NCI-H460 (cell line): Measurements from ENCODE around the gene RALGDS. TPM values are rescaled to one million over a fixed set of nuclear protein-coding genes. Genes with fewer than 3 reads are reported as not detected.

Experiments
- DNase-seq: peaks from one replicate; pipeline ENCODE4 v3.0.0-alpha.2; 2016; ENCODE audit warnings: low read depth; ENCODE audit errors: extremely low read depth
- total RNA-seq: library from RNA; depleted of rRNA; stranded (reverse); fragments of >200 nt; shearing (Covaris generic); gene quantifications from 2 replicates; pipeline ENCODE4 v1.2.3, GENCODE V29; 2014

RALGDS gene
- total RNA-seq, 1 experiment from 2014 or later = 19.2 TPM

DNA sequence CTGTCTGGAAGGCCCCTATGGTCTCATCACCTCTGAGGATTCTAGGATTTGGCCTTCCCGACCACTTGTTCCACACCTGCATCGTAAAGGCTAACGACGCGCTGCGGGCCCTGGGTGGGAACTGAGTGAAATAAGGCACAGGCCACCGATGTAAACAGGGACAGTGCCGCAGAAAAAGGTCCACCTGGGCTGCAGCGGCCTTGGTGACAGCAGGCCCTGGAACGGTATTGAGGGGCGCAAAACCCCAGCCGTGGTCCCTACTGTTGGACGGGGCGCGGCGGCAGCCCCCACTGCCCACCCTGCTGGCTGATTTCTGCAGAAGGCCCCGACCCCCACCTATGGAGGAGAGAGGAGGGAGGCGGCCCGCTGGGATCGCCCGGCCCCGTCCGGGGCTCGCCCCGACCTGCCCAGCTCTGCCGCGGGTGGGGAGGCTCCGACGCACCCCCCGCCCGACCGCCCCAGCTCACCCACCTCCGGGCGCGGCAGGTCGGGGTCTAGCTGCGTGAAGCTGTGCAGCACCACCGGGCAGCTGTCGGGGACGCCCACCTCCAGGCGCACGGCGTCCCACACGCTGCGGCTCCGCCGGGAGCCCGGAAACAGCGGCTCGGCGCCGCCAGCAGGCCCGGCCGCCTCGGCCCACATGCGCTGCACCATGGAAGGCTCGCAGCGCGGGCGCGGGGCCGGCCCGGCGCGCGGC lies 391 bp downstream of the RALGDS start:
- no peak for DNase-seq

DNA sequence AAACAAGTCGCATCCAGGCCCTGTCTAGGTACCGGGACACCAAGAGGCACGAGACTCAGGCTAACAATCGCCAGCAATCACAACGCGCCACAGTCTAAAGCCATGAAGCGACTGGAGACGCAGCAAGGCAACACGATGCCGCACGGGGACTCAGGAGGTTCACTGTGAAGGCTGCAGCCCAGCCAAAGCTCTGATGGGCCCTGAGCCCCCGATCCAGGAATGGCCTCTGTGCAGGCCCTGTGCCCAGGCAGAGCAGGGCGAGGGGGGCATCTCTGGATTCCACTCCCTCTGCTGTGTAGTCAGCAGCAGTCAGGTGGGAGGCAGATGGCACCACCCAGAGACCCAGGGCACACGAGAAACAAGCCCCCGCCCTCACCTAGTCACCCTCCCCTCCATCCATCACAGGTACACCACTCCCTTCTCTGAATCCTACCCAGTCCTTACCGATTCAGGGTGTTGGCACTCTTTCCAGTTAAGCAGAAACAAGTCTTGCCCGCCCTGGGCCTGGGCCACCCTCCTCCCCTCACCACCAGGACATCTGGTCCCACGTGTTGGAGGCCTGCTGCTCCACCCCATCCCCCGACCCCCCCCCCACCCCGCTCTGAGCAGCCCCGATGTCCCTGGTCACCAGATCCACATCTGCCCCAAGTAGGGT lies 1.1 kb downstream of the RALGDS start:
- no peak for DNase-seq

DNA sequence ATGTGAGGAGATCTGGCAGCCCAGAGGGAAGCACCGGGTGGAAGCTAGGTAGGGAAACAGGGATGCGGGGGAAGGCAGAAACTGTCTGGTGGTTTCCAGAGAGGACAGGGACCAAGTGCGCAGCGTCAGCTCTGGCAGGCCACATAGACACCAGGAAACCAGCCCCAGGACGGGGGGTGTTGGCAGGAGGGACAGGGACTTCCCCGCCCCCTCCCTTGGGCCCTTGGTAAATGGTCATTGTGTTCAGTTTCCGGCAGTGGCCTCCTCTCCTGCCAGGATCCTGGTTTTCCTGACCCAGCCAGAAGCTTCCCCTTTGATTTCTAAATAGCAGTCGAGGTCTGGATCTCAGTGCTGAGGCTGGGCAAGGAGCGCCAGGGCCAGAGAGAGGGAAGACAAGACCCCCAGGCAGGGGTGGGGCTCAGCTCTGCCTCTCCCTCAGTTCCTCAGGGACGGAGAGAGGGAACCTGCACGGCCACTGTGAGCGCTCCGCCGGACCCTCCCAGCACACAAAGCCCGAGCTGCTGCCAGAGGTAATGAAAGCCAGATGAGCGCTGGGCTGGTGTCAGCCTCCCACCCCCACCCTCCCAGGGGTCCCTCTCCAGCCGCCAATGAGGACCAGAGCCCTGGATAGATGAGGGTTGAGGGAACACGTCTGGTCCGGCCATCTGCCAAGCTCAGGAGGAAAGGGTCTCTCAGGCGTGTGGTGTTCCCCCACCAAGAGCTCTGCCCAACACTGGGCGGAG lies 1.8 kb downstream of the RALGDS start:
- no peak for DNase-seq

DNA sequence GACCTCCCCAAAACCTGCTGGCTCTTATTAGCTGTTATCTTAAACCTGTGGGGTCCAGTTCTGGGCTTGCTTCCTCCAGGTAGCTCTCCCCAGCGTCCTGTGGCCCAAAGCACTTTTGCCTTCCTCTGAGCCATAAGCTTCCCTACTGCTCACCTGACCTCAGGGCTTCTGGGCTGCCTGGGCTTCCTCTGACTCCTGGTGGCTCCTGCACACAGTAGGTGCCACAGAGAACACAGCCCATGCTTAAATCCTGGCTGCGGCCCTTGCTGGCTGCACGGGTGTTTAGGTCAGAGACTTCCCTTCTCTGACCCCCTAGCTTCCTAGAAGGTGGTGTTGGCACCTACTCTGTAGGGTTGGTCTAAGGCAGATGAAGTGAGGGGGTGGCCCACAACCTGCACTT lies 2.5 kb downstream of the RALGDS start:
- DNase-seq = no peak

DNA sequence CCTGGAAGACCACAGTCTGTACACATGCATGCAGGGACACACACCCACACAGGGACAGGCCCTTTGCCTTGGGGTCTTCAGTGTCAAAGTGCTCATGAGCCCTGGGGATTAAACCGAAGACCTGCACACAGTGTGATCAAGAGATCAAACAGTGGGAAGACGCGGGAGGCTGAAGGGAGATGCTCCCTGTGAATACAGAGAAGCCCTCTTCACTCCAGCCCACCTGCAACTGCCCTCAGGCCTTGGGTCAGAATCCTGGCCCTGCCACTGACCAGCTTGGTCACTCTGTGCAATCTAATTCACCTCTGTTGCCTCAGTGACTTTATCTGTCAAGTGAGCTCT lies 2.9 kb downstream of the RALGDS start:
- no peak for DNase-seq

DNA sequence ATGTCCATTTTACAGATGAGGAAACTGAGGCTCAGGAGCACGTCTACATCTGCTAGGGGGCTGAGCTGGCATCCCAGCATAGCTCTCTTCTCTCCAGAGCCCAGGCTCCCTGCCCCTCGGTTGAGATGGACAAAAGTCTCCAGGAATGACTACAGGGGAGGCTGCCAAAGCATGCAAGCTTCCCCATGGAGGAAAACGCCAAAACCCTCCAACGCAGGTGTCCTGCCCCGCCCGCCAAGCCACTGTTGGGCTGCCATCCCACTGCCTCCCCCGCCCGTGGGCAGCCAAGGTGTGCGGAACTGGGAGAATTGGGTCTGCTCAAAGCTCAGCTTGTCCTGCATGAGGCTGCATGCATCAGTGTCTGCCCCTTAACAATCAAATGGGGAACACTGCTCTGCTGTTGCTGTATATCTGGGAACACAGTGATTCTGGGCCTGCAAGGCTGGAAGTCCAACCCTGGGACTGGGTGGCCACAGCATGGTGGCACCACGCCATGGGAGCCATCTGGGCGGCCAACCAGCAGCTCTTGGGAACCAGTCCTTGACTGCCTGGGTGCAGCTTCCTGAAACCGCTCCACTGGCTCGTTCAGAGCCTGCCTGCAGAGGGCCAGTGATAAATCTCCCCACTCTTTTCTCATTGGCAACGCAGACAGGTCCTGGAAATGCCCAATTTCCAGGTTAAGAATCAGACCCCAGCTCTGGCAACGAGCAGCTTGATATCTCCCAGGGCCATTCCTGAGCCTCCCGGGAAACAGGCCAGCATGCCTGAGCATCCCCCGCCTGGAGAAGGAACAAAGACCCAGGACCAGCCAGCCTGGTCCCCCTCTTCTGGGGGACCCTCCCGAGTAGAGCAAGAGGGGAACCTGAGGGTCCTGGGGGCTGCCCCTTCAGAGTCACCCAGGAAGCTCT lies 3.5 kb downstream of the RALGDS start:
- no peak for DNase-seq

DNA sequence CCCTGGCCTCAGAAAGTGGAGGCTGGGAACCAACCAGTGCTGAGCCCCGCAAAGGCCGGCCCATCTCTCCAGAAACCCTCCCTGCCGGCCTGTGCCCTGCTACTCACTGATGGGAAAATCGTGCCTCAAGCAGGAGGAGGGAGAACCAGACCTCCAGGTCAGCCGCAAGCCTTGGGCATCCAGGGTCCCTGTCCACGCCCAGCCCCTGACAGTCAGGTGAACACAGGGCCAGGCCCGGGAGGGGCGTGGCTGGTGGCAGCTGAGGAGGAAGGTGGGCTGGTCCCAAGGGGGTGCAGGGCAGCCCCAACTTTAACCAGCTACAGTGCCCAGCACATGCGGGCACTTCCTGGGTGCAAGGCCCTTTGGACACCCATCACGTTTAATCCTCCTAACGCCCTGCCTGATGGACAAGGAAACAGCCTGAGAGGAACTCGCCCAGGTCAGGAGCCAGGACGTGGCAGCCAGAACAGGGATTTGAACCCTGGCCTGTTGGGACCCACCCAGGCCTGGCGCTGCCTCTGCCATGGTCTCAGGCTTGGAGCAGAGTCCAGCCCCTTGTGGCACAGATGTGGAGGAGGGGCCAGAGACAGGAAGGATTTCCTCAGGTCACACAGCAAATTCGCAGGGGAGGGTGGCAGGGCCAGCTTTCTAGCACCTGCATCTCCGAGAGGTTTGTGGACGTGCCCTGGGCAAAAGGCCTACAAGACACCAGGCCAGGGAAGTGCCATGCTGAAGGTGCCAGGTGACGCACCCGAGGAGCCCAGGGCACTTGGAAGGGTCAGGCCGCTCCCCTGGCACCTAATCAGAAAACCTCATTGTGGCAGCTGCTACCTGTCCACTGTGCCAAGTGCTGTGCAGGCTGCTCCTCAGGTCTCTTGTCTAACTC lies 4.5 kb downstream of the RALGDS start:
- DNase-seq = no peak

DNA sequence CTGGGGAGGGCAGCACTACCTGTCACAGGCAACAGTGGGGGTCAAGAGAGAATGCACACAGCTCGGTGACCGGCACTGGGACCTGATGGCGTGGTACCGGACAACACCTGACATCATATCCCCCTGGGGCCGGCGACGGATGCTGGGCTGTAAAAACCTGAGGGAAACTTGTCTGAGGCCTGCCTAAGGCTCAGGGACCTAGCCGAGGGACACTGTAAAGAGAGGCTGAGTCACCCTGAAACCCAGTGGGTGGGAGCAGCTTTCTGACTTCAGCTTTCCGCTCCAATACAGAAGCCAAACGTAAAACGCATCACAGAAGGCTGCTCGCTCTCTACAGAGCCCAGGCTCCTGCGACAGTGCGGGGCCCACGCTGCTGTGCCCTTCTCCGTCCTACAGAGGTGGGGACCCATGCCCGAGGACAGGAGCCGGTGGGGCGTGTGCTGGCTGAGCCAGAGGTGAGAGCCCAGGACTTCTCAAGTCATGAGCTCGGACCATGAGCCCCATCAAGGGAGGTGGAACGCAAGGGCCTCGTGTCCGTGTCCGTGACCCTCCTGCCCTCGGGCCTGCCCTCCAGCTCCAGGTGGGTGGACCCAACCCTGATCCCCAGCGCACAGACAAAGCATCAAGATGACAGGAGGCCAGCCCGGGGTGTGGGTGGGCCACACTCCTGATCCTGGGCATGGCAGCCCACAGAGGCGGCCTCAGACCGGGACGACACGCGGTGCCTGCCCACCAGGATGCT lies 5.3 kb downstream of the RALGDS start:
- no peak for DNase-seq

DNA sequence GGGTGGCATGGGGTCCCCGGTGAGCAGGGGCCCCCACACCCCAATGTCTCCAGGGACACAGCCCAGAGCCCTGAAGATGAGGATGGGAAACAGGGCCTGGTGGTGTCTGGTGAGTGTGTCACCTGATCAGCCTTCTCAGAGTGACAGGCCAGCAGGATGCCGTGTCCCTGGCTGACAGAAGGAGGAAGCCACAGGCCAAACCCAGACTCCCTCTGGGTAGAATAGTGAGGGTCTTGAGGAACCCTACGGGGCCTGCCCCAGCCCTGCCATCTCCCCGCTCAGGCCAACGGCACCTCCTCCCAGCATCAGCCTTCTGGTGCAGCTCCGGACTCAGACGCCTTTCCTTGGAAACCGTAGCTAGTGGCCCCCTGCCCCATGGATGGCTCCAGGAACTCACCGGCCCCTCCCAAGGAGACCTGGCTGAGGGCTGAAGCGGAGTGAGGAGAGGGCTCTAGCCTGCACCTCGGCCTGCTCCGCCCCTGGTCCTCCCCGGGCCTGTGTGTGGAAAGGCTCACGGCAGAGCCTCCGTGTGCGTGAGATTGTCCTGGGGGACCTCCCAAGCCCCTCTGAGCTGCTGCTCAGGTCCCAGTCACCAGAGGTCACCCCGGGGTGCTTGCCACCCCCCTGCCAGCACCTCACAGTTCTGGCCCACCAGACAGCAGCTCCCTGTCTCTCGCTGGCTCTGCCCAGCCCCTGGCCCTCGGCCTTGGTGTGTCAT lies 6.0 kb downstream of the RALGDS start:
- no peak for DNase-seq

DNA sequence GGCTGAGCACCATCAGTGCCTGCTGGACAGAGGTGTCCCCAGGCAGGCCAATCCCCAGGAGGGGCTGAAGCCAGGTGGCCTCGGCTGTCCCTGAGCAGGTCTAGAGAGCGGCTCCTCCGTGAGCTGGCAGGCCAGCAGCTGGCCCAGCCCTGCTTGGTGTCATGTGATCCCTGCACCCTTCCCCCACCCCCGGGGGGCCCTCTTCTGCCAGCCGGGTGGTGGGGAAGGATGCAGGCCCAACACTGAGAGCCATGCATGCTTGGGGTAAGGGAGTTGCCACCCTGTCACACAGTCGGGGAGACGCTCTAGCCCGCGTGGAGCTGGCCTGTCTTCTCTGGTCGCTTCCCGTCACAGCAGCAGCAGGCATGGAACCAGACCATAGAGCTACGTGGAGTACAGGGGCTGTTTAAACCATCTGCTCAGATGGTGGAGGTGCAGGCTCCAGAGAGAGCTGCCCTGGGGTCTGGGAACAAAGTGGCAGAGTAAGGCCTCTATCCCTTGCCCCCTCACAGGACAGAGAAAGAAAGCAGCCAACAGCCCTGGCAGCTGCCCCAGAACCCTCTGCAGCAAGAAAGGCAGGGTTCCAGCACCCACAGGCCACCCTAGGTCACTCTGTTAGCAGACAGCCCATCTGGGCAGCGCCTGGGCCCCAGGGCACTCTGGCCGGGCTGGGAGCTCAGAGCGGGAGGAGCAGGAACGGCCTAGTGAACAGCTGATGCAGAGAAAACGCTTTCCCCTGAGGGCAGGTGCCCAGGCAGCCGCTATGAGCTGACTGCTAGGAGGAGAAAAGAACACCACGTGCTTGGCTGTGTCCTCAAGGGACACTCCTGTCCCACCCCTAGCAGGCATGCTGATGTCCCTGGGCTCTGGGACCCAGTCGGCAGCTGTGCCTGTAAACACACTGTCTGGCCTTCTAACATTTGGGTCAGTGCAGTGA lies 6.8 kb downstream of the RALGDS start:
- no peak for DNase-seq

DNA sequence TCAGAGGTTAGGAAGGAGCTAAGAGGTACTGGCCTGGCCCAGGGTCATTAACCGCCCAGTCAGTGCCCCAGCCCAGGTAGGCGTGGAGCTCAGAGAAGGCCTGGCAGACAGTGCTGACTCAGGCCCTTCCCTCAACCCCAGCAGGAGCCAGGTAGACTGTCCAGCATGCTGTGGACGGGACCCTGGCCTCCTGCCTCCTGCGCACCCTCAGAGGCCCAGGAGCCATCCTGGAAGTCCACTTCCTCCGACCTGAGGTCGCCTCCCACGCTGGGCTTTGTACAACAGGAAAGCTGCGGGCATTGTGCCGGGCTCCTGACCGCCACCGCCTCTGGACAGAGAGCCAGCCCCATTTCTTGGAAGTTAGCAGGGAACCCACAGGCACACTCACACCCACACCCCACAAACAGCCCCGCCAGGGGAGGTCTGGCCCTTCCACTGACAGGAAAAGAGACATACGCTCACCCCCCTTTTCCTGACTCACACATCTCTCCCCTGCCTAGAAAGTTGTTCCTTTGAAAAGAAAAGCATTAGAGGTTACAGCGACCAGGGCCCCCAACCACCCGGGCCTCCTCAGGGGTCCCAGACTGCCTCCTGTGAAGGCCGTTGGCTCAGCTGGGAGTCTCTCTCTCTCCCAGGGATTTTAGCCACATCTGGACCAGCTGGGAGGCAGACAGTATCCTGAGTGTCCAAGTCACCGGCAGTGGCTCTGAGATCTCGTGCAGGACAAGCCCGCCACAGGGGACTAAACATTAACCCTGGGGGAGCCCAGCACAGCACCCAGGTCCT lies 7.7 kb downstream of the RALGDS start:
- no peak for DNase-seq

DNA sequence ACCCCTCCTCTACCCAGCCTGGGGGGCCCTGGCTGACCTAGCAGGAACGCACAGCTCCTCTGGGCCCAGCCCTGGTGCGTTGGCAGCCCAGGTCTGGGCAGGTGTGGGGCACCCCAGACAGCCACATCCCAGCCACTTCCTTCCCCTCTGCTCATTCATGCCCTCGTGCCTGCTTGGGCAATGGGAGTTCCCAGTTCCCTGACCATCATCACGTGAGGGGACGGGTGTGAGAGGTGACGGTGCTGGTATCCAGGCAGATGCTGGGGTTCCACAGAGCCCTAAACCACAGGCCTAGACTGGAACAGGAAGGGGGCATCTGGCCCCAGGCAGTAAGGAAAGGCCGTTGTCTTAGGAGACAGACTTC lies 8.4 kb downstream of the RALGDS start:
- DNase-seq = no peak

DNA sequence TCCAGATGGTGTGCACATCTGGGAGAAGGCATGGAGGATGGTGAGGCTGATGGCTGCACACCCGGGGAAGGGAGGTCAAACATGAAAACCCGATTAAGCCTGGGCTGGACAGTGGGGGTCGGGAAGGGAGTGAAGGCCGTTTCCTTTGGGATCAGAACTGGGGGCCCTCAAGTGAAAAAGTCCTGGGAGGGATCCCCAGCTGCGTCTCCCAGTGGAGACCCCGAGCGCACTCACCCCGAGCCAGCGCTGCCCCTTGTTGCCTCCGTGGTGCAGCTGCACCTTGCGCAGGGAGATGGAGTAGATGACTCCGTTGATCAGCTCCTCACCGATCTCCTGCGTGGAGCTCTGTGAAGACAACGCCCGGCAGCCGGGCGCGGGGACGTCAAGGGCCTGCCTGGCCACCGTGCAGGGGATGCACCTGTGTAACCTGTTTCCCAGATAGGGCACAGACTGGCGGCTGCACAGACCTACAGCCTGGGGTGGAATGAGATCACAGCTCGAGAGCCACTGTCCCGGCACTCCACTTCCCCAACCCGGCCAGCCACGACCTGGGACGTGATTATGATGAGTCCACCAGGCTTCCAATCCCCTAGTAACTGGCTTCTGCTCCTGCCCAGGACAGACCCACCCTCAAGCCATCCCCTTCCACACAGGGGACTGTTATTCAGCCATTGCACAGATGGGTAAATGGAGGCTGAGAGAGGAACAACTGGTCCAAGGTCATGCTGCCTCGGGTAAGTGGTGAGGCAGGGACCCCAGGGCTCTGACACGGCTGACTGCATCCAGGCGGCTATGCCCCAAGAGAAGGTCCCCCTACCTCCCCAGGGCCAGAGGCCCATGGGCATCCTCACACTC lies 9.0 kb downstream of the RALGDS start:
- no peak for DNase-seq

DNA sequence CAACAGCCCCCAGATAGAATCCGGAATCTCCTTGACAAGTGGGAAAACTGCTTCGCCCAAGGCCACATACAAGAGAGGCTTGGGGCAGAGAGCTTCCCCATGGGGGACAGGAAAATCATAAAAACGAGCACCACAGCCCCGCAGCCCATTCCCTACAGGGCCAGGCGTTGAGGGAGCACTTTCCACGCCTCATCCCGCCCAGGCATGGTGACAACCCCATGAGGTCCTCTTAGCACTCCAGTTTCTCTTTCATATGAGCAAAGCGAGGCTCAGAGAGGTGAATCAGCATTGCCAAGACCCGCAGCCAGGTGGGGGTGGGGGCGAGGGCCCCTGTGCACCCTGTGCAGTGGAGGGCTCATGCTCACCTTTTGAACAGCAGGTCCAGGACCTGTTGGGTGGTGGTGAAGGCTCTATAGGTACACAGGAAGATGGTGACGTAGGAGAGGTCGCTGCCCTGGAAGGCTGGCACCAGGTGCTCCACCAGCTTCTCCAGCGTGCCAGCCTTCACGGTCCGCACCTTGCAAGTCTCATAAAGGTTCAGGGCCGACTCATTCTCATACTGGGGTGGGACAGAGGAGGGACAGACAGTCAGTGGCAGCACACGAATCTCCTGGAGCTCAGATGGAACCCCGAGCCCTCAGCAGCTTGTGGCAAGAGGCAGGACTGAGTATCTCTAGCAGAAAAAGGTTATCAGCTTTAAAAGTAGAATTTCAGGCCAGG lies 10.9 kb downstream of the RALGDS start:
- no peak for DNase-seq
